ENCODE data around the gene ZNF804B. TPM values are rescaled to one million over a fixed set of nuclear protein-coding genes. Genes with fewer than 3 reads are reported as not detected.

Gene ZNF804B
- total and polyA plus RNA-seq, 2 donors from 2014 or later = 0.19 TPM; not detected in 1

DNA sequence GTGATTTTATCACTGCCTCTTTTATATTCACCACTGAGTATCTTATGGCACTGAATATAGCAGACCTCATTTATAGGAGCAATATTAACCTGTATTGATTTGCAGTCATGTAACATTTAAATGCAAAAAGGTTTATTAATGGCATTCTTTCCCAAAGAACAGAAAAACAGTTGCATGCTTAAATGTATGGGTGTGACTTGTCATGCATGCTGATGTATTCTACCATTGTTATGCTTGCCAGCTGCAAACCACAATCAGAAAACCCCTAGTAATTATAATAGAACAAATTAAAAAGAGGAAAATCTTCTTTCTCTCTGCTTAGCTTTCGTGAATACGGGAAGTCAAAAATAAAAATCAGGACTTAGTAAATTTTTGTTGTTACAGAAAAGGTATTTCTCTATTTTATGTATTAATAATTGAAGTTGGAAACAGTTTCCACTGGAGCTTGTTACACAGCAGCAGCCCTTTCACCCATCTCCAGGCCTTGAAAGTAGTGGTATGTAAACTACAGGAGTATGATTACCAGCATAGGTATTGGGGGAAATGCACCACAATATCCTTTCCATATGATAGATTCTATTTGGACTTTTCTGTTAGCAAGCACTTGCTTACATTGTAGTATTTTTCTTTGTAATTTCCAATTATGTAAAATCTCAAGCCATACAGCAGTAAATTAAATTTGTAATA lies 183.5 kb downstream of the ZNF804B start:
- intact Hi-C loops (cut with DNase I) = no loop called here
- TF ChIP-seq, protein P1, sequence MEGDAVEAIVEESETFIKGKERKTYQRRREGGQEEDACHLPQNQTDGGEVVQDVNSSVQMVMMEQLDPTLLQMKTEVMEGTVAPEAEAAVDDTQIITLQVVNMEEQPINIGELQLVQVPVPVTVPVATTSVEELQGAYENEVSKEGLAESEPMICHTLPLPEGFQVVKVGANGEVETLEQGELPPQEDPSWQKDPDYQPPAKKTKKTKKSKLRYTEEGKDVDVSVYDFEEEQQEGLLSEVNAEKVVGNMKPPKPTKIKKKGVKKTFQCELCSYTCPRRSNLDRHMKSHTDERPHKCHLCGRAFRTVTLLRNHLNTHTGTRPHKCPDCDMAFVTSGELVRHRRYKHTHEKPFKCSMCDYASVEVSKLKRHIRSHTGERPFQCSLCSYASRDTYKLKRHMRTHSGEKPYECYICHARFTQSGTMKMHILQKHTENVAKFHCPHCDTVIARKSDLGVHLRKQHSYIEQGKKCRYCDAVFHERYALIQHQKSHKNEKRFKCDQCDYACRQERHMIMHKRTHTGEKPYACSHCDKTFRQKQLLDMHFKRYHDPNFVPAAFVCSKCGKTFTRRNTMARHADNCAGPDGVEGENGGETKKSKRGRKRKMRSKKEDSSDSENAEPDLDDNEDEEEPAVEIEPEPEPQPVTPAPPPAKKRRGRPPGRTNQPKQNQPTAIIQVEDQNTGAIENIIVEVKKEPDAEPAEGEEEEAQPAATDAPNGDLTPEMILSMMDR (IDR thresholded peaks at IDR 0.05; ENCODE audit: borderline replicate concordance, extremely low read depth, insufficient read depth) = no peak
- H3K27ac ChIP-seq (ENCODE audit: low read depth in 2 of 2, low read length in 2 of 2) = no peak overlapping the region
- H3K4me3 ChIP-seq (ENCODE audit: low read length in 3 of 3) = no peak overlapping the region
- DNase-seq (no peak), FAIRE-seq (no peak)
- H3K4me1 ChIP-seq (ENCODE audit: control insufficient read depth in 2 of 3, insufficient read depth in 2 of 3, low read depth in 1 of 3, low read length in 3 of 3) = no peaks in the 10 kb centered on the region
- H3K9me3 ChIP-seq (ENCODE audit: control insufficient read depth in 2 of 3, insufficient read depth in 1 of 3, low read length in 3 of 3) = no peaks in the 10 kb centered on the region
- H3K36me3 ChIP-seq (ENCODE audit: control insufficient read depth in 2 of 3, insufficient read depth in 3 of 3, low read length in 3 of 3) = no peaks in the 10 kb centered on the region
- no peaks in the 10 kb centered on the region for H3K27me3 ChIP-seq (ENCODE audit: control insufficient read depth, insufficient read depth, low read length)
- no peak overlapping the region for H3K9ac ChIP-seq (ENCODE audit: low read length in 3 of 3)

DNA sequence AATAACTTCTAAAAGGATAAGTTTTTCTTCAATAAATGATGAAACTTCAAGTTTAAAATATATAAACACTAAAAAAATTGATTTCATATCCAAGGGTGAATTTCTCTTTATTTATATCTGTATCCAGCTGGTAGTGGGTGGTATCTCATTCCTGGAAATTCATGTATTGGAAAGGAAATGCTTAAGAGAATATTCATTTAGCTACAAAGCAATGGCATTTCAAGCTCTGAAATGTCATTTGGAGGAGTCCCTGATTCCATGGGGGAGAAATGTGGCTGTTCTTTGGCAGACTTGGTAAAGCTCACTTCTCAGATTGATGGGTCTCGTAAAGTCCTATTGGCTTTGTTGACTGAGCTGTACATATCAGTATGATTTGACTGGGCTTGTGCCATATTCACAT lies 192.3 kb downstream of the ZNF804B start:
- Histone ChIP-seq H3K9ac (ENCODE audit: low read length in 3 of 3) (no peak overlapping the region), H3K27ac (ENCODE audit: low read depth in 2 of 2, low read length in 2 of 2) (no peak overlapping the region), H3K4me3 (ENCODE audit: low read length in 3 of 3) (no peak overlapping the region), H3K27me3 (ENCODE audit: control insufficient read depth, insufficient read depth, low read length) (no peaks in the 10 kb centered on the region), H3K9me3 (ENCODE audit: control insufficient read depth in 2 of 3, insufficient read depth in 1 of 3, low read length in 3 of 3) (no peaks in the 10 kb centered on the region), H3K36me3 (ENCODE audit: control insufficient read depth in 2 of 3, insufficient read depth in 3 of 3, low read length in 3 of 3) (no peaks in the 10 kb centered on the region), H3K4me1 (ENCODE audit: control insufficient read depth in 2 of 3, insufficient read depth in 2 of 3, low read depth in 1 of 3, low read length in 3 of 3) (no peaks in the 10 kb centered on the region)
- TF ChIP-seq, protein P1 (IDR thresholded peaks at IDR 0.05; ENCODE audit: borderline replicate concordance, extremely low read depth, insufficient read depth) = no peak
- FAIRE-seq (no peak), DNase-seq (no peak)
- intact Hi-C loops (cut with DNase I) = no loop called here

DNA sequence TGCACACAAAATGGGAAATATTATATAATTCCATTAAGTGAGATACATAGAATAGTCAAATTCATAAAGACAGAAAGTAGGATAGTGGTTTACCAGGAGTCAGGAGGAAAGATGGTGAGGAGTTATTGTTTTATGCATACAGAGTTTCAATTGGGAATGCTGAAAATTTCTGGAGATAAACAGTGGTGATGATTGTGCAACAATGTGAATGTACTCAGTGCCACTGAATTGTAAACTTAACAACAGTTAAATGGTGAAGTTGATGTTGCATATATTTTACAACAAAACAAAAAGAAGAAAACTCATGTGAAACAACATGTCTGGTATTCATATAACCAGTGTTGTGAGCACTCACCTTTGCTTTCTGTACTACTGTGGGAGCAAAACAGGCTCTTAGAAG lies 204.9 kb downstream of the ZNF804B start:
- H3K27ac ChIP-seq (ENCODE audit: low read depth in 2 of 2, low read length in 2 of 2) = no peak overlapping the region
- no peaks in the 10 kb centered on the region for H3K9me3 ChIP-seq (ENCODE audit: control insufficient read depth in 2 of 3, insufficient read depth in 1 of 3, low read length in 3 of 3)
- DNase-seq (no peak), FAIRE-seq (no peak)
- no peak overlapping the region for H3K4me3 ChIP-seq (ENCODE audit: low read length in 3 of 3)
- H3K36me3 ChIP-seq (ENCODE audit: control insufficient read depth in 2 of 3, insufficient read depth in 3 of 3, low read length in 3 of 3) = no peaks in the 10 kb centered on the region
- no peak overlapping the region for H3K9ac ChIP-seq (ENCODE audit: low read length in 3 of 3)
- no peaks in the 10 kb centered on the region for H3K4me1 ChIP-seq (ENCODE audit: control insufficient read depth in 2 of 3, insufficient read depth in 2 of 3, low read depth in 1 of 3, low read length in 3 of 3)
- intact Hi-C loops (cut with DNase I) = no loop called here
- TF ChIP-seq, protein P1 (IDR thresholded peaks at IDR 0.05; ENCODE audit: borderline replicate concordance, extremely low read depth, insufficient read depth) = no peak
- no peaks in the 10 kb centered on the region for H3K27me3 ChIP-seq (ENCODE audit: control insufficient read depth, insufficient read depth, low read length)

DNA sequence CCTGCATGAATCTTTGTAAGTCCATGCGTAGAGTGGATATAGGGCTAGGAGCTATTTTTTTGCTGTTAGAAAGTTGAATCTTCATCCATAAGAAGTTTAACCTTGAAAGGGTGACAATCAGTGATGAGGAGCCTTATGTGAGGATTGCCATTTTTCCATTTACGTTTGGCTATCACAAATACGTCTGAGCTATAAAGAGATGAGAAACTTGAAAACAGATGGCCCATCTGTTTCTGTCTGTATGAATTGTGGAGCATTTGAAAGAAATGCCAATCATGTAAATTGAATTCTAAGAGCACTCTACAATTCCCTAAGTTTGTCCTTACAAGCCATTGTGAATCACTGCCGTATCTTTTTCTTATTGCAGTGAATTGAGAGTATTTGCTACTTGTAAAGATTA lies 205.9 kb downstream of the ZNF804B start:
- Histone ChIP-seq H3K9ac (ENCODE audit: low read length in 3 of 3) (no peak overlapping the region), H3K9me3 (ENCODE audit: control insufficient read depth in 2 of 3, insufficient read depth in 1 of 3, low read length in 3 of 3) (no peaks in the 10 kb centered on the region), H3K27me3 (ENCODE audit: control insufficient read depth, insufficient read depth, low read length) (no peaks in the 10 kb centered on the region), H3K4me3 (ENCODE audit: low read length in 3 of 3) (no peak overlapping the region), H3K4me1 (ENCODE audit: control insufficient read depth in 2 of 3, insufficient read depth in 2 of 3, low read depth in 1 of 3, low read length in 3 of 3) (no peaks in the 10 kb centered on the region), H3K27ac (ENCODE audit: low read depth in 2 of 2, low read length in 2 of 2) (no peak overlapping the region), H3K36me3 (ENCODE audit: control insufficient read depth in 2 of 3, insufficient read depth in 3 of 3, low read length in 3 of 3) (no peaks in the 10 kb centered on the region)
- no peak for FAIRE-seq
- DNase-seq = no peak
- intact Hi-C loops (cut with DNase I) = no loop called here
- TF ChIP-seq, protein P1 (IDR thresholded peaks at IDR 0.05; ENCODE audit: borderline replicate concordance, extremely low read depth, insufficient read depth) = no peak
